Measurements from ENCODE around the gene ZNF92. TPM values are rescaled to one million over a fixed set of nuclear protein-coding genes. Genes with fewer than 3 reads are reported as not detected.
A peak's percentile ranks its signal among the peaks of the same experiment; 100 is the strongest.

Gene ZNF92
- total and polyA plus RNA-seq, 2 of the 13 experiments (the other 11 are each of a cell fraction or from before 2014, with no cell fraction given) = 4.0 to 13.2 TPM

DNA sequence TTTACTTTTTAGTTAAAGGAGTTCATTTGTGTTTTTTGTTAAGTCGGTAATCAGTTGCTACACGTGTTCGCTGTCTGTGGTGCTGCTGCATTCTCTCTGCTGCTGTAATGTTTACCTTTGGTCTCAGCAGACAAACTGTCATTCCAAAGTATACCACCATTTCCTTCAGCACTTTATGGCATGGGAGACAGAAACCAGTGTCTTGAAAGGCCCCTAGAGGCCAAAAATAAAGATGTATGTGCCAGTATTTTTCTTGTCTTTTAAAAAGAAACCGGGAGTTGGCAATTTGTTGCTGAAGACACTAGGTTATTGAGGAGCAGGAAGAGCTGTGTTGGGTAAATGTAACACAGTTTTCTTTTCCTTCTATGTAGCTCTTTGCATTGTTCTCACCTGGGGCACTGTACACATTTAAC lies 24.1 kb downstream of the ZNF92 start (continued):
- TF ChIP-seq, protein P1, sequence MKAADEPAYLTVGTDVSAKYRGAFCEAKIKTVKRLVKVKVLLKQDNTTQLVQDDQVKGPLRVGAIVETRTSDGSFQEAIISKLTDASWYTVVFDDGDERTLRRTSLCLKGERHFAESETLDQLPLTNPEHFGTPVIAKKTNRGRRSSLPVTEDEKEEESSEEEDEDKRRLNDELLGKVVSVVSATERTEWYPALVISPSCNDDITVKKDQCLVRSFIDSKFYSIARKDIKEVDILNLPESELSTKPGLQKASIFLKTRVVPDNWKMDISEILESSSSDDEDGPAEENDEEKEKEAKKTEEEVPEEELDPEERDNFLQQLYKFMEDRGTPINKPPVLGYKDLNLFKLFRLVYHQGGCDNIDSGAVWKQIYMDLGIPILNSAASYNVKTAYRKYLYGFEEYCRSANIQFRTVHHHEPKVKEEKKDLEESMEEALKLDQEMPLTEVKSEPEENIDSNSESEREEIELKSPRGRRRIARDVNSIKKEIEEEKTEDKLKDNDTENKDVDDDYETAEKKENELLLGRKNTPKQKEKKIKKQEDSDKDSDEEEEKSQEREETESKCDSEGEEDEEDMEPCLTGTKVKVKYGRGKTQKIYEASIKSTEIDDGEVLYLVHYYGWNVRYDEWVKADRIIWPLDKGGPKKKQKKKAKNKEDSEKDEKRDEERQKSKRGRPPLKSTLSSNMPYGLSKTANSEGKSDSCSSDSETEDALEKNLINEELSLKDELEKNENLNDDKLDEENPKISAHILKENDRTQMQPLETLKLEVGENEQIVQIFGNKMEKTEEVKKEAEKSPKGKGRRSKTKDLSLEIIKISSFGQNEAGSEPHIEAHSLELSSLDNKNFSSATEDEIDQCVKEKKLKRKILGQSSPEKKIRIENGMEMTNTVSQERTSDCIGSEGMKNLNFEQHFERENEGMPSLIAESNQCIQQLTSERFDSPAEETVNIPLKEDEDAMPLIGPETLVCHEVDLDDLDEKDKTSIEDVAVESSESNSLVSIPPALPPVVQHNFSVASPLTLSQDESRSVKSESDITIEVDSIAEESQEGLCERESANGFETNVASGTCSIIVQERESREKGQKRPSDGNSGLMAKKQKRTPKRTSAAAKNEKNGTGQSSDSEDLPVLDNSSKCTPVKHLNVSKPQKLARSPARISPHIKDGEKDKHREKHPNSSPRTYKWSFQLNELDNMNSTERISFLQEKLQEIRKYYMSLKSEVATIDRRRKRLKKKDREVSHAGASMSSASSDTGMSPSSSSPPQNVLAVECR (CRISPR knock-in tag; IDR thresholded peaks at IDR 0.05; ENCODE audit: borderline replicate concordance) = peak; percentile 77
- TF ChIP-seq, protein P2, sequence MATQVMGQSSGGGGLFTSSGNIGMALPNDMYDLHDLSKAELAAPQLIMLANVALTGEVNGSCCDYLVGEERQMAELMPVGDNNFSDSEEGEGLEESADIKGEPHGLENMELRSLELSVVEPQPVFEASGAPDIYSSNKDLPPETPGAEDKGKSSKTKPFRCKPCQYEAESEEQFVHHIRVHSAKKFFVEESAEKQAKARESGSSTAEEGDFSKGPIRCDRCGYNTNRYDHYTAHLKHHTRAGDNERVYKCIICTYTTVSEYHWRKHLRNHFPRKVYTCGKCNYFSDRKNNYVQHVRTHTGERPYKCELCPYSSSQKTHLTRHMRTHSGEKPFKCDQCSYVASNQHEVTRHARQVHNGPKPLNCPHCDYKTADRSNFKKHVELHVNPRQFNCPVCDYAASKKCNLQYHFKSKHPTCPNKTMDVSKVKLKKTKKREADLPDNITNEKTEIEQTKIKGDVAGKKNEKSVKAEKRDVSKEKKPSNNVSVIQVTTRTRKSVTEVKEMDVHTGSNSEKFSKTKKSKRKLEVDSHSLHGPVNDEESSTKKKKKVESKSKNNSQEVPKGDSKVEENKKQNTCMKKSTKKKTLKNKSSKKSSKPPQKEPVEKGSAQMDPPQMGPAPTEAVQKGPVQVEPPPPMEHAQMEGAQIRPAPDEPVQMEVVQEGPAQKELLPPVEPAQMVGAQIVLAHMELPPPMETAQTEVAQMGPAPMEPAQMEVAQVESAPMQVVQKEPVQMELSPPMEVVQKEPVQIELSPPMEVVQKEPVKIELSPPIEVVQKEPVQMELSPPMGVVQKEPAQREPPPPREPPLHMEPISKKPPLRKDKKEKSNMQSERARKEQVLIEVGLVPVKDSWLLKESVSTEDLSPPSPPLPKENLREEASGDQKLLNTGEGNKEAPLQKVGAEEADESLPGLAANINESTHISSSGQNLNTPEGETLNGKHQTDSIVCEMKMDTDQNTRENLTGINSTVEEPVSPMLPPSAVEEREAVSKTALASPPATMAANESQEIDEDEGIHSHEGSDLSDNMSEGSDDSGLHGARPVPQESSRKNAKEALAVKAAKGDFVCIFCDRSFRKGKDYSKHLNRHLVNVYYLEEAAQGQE (IDR thresholded peaks at IDR 0.05; ENCODE audit: borderline replicate concordance in 1 of 2, low read depth in 1 of 2, low read length in 2 of 2) = peak; percentile 42 to 93
- TF ChIP-seq, protein P3, sequence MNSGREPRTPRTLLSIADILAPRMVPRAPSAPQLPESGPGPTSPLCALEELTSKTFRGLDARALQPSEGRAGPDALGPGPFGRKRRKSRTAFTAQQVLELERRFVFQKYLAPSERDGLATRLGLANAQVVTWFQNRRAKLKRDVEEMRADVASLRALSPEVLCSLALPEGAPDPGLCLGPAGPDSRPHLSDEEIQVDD (CRISPR knock-in tag; IDR thresholded peaks at IDR 0.05; ENCODE audit: borderline replicate concordance) = no peak
- peak; percentile 99 for TF ChIP-seq TGIF2 (CRISPR knock-in tag; IDR thresholded peaks at IDR 0.05)
- TF ChIP-seq, protein P4, sequence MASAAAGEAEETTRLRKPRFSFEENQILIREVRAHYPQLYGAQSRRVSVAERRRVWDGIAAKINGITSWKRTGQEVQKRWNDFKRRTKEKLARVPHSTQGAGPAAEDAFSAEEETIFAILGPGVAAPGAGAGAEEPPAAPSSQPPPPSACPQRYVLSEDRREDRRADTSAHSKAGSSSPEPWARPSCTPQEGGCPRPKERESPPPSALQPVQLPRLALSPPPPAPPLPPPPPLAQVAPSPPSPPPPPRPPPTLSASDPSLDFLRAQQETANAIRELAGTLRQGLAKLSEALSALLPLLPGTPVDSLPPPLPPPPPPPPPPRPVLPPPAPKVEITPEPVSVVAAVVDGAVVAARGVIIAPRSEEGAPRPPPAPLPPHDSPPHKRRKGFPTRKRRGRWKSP (CRISPR knock-in tag; IDR thresholded peaks at IDR 0.05) = no peak
- no peak for TF ChIP-seq TBP (CRISPR knock-in tag; IDR thresholded peaks at IDR 0.05)
- no peak for TF ChIP-seq NFE2 (CRISPR knock-in tag; IDR thresholded peaks at IDR 0.05)
- TF ChIP-seq, protein P5, sequence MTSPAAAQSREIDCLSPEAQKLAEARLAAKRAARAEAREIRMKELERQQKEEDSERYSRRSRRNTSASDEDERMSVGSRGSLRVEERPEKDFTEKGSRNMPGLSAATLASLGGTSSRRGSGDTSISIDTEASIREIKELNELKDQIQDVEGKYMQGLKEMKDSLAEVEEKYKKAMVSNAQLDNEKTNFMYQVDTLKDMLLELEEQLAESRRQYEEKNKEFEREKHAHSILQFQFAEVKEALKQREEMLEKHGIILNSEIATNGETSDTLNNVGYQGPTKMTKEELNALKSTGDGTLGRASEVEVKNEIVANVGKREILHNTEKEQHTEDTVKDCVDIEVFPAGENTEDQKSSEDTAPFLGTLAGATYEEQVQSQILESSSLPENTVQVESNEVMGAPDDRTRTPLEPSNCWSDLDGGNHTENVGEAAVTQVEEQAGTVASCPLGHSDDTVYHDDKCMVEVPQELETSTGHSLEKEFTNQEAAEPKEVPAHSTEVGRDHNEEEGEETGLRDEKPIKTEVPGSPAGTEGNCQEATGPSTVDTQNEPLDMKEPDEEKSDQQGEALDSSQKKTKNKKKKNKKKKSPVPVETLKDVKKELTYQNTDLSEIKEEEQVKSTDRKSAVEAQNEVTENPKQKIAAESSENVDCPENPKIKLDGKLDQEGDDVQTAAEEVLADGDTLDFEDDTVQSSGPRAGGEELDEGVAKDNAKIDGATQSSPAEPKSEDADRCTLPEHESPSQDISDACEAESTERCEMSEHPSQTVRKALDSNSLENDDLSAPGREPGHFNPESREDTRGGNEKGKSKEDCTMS (CRISPR knock-in tag; conservative IDR thresholded peaks at IDR 0.05) = no peak
- TF ChIP-seq CAMTA2 (CRISPR knock-in tag; IDR thresholded peaks at IDR 0.05; ENCODE audit: borderline replicate concordance) = no peak
- peak; percentile 51; the same call in 1 of the 2 replicates for TF ChIP-seq RARA (CRISPR knock-in tag; IDR thresholded peaks at IDR 0.05)
- TF ChIP-seq ZNF605 (CRISPR knock-in tag; IDR thresholded peaks at IDR 0.05) = no peak
- TF ChIP-seq, protein P6, sequence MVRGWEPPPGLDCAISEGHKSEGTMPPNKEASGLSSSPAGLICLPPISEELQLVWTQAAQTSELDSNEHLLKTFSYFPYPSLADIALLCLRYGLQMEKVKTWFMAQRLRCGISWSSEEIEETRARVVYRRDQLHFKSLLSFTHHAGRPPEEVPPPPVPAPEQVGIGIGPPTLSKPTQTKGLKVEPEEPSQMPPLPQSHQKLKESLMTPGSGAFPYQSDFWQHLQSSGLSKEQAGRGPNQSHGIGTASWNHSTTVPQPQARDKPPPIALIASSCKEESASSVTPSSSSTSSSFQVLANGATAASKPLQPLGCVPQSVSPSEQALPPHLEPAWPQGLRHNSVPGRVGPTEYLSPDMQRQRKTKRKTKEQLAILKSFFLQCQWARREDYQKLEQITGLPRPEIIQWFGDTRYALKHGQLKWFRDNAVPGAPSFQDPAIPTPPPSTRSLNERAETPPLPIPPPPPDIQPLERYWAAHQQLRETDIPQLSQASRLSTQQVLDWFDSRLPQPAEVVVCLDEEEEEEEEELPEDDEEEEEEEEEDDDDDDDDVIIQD (CRISPR knock-in tag; IDR thresholded peaks at IDR 0.05; ENCODE audit: low read depth) = peak; percentile 93
- TF ChIP-seq POLR2A (IDR thresholded peaks at IDR 0.05; ENCODE audit: insufficient read depth in 1 of 2, low read depth in 2 of 2, low read length in 2 of 2) = no peak
